Testis (tissue), 3 donors: ENCODE measurements around the gene PMM2. TPM values are rescaled to one million over a fixed set of nuclear protein-coding genes. Genes with fewer than 3 reads are reported as not detected.

Source experiments
- DNase-seq: peaks from one replicate; pipeline ENCODE4 v3.0.0-alpha.2; 2019
- H3K27ac ChIP-seq, 2 donors: fragments of 200-600 bp; sonication (generic); one replicate each; pipeline ENCODE4 v1.5.1; 2019
- H3K27me3 ChIP-seq: fragments of 200-600 bp; sonication (generic); one replicate; pipeline ENCODE4 v1.5.1; 2019
- H3K36me3 ChIP-seq: fragments of 200-600 bp; sonication (generic); one replicate; pipeline ENCODE4 v1.5.1; 2017; ENCODE audit warnings: low read depth; ENCODE audit errors: missing control alignments
- H3K4me1 ChIP-seq: fragments of 200-600 bp; sonication (generic); one replicate; pipeline ENCODE4 v1.5.1; 2019
- H3K4me3 ChIP-seq, 2 donors: fragments of 200-600 bp; sonication (generic); one replicate each; pipeline ENCODE4 v1.5.1; 2017 to 2019
- H3K9me3 ChIP-seq: fragments of 200-600 bp; sonication (generic); one replicate; pipeline ENCODE4 v1.5.1; 2017
- POLR2A ChIP-seq: fragments of 450-650 bp; IDR thresholded peaks from one replicate; pipeline ENCODE4 v1.6.1; 2017; ENCODE audit warnings: antibody characterized with exemption, mild to moderate bottlenecking, moderate library complexity
- WGBS, 2 donors: methylation state at CpG; one replicate each; pipeline ENCODE4 v1.1.5; 2018; 5-methylcytosine and 5-hydroxymethylcytosine counted together
- intact Hi-C: fragments of 100-400 bp; cut with DNase I; formaldehyde crosslinking; loops from one replicate; pipeline ENCODE4 v1.15.1; 2023; ENCODE audit warnings: low total_unique reads
- polyA plus RNA-seq: library from polyadenylated mRNA; stranded (reverse); fragments of 350-450 nt; fragmentation: Illumina TruSeq; extraction: RNeasy Lipid Tissue Mini Kit (QIAGEN cat#74804); gene quantifications from one replicate; pipeline ENCODE4 v1.2.3, GENCODE V29; 2014; ENCODE audit warnings: low read depth, low replicate concordance; ENCODE audit not compliant: insufficient read depth
- total RNA-seq, 2 donors: library from RNA; depleted of rRNA; stranded (reverse); fragments of >200 nt; gene quantifications; one replicate each; pipeline ENCODE4 v1.2.3, GENCODE V29; 2016
- TF ChIP-seq, protein P1 (sequence below), 3 experiments: fragments of 450-650 bp in 2 of 3; fragments of 200-600 bp in 1 of 3; sonication (generic) in 1 of 3; IDR thresholded peaks; one replicate each; pipeline ENCODE4 v1.5.1; 2016 to 2019; ENCODE audit warnings: antibody characterized with exemption in 3 of 3, mild to moderate bottlenecking in 2 of 3, moderate library complexity in 1 of 3

Gene PMM2
- total and polyA plus RNA-seq, 3 donors from 2014 or later, result 15.4 to 36.6 (median 25.8) TPM

DNA sequence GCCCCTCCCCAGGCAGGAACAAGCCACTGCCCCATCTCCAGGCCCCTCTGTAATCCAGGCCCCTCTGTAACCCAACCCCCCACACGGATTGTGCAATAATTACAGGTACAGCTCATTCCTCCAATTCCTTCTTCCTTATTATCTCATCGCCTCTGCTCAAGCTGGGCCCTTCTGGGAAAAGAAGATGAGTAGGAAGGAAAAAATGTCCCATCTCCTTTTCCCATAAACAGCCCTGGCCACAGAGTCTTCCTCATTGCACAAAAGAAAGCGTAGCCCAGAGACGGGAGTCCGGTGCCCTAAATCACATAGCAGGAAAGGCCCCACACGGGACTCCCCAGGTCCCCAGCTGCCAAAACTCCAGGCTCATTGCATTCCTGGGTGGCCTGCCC lies 80.9 kb downstream of the PMM2 start:
- H3K27me3 ChIP-seq, result no peaks in the 10 kb centered on the region
- WGBS, 2 donors, result 63 to 73% methylated on average over 6 of the region's 6 CpGs
- no peak overlapping the region for H3K4me3 ChIP-seq
- H3K9me3 ChIP-seq, result no peaks in the 10 kb centered on the region
- no peaks in the 10 kb centered on the region for H3K36me3 ChIP-seq
- no peaks in the 10 kb centered on the region for H3K4me1 ChIP-seq
- no peak for DNase-seq
- intact Hi-C loops, result no loop called here
- TF ChIP-seq POLR2A, result no peak
- TF ChIP-seq, protein P1, sequence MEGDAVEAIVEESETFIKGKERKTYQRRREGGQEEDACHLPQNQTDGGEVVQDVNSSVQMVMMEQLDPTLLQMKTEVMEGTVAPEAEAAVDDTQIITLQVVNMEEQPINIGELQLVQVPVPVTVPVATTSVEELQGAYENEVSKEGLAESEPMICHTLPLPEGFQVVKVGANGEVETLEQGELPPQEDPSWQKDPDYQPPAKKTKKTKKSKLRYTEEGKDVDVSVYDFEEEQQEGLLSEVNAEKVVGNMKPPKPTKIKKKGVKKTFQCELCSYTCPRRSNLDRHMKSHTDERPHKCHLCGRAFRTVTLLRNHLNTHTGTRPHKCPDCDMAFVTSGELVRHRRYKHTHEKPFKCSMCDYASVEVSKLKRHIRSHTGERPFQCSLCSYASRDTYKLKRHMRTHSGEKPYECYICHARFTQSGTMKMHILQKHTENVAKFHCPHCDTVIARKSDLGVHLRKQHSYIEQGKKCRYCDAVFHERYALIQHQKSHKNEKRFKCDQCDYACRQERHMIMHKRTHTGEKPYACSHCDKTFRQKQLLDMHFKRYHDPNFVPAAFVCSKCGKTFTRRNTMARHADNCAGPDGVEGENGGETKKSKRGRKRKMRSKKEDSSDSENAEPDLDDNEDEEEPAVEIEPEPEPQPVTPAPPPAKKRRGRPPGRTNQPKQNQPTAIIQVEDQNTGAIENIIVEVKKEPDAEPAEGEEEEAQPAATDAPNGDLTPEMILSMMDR (IDR thresholded peaks at IDR 0.05), result no peak
- no peak overlapping the region for H3K27ac ChIP-seq

DNA sequence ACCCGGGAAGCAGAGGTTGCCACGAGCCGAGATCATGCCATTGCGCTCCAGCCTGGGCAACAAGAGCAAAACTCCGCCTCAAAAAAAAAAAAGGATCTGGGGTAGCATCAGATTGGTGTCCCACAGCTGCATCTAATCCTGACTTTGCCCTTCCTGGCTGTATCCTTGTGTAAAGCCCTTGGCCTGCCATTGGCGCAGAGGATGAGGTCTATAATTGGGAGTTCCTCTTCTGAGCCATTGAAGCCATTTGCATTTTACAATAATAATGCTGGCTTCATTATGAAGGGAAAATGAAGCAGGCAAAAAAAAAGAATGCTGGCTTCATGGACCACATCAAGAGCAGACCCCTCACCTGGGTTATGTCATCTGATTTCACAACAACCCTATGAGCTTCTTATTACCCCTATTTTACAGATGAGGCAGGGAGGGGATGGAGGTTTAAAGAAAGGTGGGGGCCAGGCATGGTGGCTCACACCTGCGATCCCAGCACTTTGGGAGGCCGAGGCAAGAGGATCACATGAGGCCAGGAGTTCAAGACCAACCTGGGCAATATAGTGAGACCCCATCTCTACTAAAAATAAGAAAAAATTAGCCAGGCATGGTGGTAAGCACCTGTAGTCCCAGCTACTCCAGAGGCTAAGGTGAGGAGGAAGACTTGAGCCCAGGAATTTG lies 83.3 kb downstream of the PMM2 start:
- H3K4me3 ChIP-seq, result no peak overlapping the region
- no peaks in the 10 kb centered on the region for H3K27me3 ChIP-seq
- 84 to 91% methylated on average over 8 of the region's 8 CpGs for WGBS, 2 donors
- H3K36me3 ChIP-seq, result no peaks in the 10 kb centered on the region
- no peaks in the 10 kb centered on the region for H3K9me3 ChIP-seq
- intact Hi-C loops, result loop anchor here (5.0 to 10.0 kb wide), 2 partner anchors 219 to 316 kb away; no protein-coding TSS in a partner anchor
- DNase-seq, result no peak
- H3K27ac ChIP-seq, result no peak overlapping the region
- TF ChIP-seq, protein P1 (IDR thresholded peaks at IDR 0.05), result no peak
- no peak for TF ChIP-seq POLR2A
- H3K4me1 ChIP-seq, result no peaks in the 10 kb centered on the region

DNA sequence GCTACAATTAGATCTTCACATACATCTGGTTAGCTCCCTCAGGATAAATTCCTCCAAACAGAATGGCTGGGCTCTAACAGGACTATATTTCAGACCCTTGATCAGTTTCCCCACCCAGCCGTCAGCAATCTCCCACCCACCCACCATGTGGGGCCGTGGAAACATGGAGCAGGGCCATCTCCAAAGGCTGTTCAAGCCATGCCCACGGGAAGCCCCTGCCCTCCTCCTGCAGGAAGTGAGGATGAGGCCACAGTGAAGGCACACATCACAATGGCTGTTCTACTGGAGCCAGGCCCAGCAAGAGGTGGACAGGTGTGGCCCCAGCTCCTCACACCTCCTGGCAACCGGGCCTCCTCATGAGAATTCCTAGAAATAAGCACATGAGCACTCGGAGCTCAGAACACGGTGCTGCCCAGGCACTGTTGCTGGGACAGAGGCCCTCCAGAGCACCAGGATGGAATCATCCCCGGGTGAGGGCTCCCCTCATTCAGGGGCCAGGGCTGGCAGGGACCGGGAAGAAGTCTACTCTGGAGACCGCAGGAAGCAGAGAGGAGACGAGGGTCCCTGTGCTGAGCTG lies 84.5 kb downstream of the PMM2 start, which contains the start of gene LITAFD:
Gene LITAFD (plus strand): TSS at position 311 of the 577 bp plus-strand sequence. CDS start 2,005 bp downstream, outside the sequence.
- no peaks in the 10 kb centered on the region for H3K27me3 ChIP-seq
- no peaks in the 10 kb centered on the region for H3K36me3 ChIP-seq
- TF ChIP-seq, protein P1 (IDR thresholded peaks at IDR 0.05), result no peak
- no peak for TF ChIP-seq POLR2A
- no peaks in the 10 kb centered on the region for H3K9me3 ChIP-seq
- no peaks in the 10 kb centered on the region for H3K4me1 ChIP-seq
- H3K4me3 ChIP-seq, result no peak within 1 kb of the TSS
- no peak for DNase-seq
- 59 to 80% methylated on average over 4 to 10 of the region's 10 CpGs for WGBS, 2 donors
- no peak within 1 kb of the TSS for H3K27ac ChIP-seq
- intact Hi-C loops, result loop anchor here (5.0 to 10.0 kb wide), 2 partner anchors 220 to 317 kb away; no protein-coding TSS in a partner anchor

DNA sequence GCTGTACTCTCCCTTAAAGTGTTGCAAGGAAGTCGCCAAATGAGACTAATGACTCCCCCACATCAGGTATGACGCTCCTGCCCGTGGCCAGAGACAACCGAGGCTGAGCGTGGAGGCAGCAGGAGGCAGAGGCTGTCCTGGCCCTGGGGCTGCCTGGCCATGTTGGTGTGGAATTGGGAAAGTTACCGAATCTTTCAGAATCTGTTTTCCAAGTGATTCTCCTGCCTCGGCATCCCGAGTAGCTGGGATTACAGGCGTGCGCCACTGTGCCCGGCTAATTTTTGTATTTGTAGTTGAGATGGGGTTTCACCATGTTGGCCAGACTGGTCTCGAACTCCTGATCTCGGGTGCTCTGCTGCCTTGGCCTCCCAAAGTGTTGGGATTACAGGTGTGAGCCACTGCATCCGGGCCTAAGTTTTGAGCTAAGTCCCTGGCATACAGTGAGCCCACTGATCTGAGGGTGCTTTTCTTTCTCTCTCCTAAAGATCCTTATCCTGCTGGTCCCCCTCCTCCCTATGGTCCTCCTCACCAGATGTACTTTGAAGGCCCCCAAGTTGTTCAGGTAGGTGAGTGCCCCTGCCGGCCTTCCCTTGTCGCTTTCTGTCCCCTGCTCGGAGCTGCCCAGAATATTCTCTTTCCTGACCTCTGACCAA lies 85.2 kb downstream of the PMM2 start:
- Histone ChIP-seq H3K27me3 (no peaks in the 10 kb centered on the region), H3K9me3 (no peaks in the 10 kb centered on the region), H3K36me3 (no peaks in the 10 kb centered on the region), H3K27ac (no peak overlapping the region), H3K4me1 (peaks cover under 1% of the 10 kb centered on the region), H3K4me3 (no peak overlapping the region)
- TF ChIP-seq, protein P1 (IDR thresholded peaks at IDR 0.05), result no peak
- TF ChIP-seq POLR2A, result no peak
- no peak for DNase-seq
- 73 to 93% methylated on average over 16 to 17 of the region's 17 CpGs for WGBS, 2 donors
- intact Hi-C loops, result loop anchor here (5.0 to 10.0 kb wide), 2 partner anchors 221 to 318 kb away; no protein-coding TSS in a partner anchor
